Activated CD4-positive, CD25-positive, alpha-beta regulatory T cell (primary cell): ENCODE results near the gene RBBP8NL.

Source experiments
- DNase-seq, 4 experiments: peaks; one replicate each; lab custom pipeline; 2025; lab: John Stamatoyannopoulos, UW

RBBP8NL gene

DNA sequence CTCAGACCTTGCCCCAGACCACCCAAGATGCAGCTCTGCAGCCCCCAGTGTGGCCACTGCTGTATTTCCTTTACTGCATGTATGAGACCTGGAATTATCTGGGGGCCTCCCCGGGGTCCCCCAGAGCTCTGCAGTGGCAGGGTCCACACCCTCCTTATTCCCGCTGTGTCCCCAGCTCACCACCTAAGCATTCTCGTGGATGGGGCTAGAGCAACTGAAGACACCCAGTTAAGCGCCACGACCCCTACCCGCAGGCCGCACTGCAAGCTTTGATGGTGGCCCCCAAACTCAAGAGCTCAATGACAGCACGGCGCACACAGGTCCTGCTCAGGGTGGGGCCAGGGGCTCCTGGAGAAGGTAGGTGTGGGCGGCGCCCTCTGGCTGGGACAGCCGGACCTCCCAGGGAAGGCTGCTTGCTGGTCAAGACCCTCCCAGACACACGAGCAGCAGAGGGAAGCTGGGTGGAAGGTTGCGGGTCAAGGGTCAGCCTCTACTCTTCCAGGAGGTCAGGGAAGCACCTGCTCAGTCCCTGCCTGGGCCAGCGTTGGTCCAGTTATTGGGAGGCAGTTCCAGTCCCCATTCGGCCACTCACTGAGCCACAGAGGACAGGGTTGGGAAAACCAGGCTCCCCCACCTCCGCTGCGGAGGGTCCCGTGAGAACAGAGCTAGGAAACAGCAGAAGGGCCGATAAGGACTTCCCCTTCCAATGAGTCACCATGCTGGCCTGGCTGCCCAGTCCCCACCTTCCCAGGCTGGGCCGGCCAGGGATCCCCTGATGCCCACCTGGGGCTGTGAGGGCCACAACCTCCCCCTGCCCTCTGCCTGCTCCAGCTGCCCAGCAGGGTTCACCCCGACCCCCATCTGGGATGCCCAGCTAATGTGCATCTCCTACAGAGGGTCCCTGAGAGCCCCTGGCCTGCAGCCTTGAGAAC, 63.2 kb downstream of the RBBP8NL start:
- no peak for DNase-seq

DNA sequence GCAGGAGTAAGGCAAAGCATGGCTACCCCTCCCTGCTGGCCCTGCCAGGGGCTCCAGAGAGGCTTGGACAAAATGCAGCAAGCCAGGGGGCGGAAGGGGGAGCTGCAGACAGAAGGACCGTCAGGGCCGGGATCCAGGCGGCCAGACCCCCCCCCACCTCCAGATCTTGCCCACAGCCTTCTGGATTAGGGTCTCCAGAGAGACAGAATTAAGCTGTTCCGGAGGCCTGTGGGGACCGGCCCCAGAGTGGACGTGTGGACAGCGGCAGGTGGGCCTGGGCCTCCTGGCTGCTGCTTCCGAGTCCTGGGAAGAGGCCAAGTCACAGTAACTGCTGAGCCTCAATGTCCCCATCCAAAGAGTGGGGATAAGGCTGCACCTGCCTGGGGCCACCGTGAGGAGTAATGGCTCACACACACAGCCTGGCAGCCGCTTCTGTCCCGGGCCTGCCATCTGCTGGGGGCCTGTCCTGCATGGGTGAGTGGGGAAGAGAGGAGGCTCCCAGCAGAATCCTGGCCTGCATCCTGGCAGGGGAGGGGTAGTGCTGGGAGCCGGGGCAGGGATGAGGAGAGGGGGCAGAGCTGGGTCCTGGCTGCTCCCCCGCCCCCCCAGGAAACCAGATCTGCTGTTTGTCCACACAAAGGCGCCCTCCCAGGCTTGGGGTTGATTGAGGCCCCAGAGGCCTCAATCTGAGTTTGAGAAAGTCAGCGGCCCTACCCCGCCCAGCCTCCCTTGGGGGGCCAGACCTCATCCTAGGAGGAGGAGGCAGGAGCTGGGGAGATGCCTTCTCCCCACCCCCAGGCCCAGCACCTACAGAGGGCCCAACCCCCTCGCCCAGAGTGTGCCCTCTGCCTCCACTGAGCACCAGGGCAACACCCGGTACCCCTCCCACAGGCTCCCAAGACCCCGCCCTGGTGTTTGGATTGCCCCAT, 64.1 kb downstream of the RBBP8NL start:
- DNase-seq = no peak

DNA sequence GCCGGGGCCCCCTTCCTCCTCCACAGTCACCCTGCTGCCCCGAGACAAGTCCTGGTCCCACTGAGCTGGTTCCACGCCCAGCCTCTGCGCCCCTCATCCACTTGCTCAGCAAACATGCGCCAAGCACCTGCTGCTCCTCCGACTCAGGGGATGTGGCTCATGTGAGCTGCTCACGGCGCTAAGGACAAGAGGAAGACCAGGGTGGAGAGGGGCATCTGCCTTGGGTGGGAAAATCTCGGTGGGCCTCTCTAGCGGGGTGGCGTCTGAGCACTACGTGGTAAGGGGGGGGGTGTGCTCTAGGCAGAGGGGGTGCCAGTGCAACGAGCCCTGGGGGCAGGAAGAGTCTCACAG, 64.8 kb downstream of the RBBP8NL start:
- no peak for DNase-seq

DNA sequence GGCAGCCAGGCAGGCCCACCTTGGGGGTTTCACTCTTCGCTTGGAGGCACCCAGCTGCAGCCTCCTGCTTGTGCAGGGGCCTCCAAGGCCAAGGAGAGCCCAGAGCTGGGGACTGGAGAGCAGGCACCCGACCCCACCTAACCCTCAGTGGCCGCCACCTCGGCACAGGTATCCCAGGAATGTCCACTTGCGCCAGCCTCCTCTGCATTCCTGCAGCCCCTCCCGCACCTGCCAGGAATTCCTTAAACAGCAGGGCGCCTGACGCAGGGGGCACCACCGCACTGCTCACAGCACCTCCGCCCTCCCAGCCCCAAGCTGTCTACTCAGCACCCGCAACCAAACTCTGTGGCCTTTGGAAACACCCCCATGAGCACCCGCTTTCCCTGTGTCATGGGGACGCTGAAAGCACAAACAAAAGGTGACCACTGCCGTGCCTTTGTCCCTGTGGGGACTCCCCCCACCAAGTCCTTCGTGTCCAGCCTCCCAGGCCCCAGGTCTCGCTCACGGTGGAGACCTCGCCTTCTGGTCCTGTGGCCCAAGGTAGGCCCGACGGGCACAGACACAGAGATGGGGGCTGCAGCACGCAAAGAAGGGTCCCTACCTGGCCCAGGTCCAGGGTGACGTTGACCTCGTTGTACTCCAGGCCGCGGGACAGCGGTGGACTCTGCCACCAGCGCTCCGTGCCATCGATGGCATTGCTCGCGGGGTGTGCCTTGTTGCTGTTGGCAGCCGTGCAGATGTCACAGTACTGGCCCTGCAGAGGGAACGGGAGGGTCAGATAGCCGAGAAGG, 65.3 kb downstream of the RBBP8NL start:
- DNase-seq = no peak

DNA sequence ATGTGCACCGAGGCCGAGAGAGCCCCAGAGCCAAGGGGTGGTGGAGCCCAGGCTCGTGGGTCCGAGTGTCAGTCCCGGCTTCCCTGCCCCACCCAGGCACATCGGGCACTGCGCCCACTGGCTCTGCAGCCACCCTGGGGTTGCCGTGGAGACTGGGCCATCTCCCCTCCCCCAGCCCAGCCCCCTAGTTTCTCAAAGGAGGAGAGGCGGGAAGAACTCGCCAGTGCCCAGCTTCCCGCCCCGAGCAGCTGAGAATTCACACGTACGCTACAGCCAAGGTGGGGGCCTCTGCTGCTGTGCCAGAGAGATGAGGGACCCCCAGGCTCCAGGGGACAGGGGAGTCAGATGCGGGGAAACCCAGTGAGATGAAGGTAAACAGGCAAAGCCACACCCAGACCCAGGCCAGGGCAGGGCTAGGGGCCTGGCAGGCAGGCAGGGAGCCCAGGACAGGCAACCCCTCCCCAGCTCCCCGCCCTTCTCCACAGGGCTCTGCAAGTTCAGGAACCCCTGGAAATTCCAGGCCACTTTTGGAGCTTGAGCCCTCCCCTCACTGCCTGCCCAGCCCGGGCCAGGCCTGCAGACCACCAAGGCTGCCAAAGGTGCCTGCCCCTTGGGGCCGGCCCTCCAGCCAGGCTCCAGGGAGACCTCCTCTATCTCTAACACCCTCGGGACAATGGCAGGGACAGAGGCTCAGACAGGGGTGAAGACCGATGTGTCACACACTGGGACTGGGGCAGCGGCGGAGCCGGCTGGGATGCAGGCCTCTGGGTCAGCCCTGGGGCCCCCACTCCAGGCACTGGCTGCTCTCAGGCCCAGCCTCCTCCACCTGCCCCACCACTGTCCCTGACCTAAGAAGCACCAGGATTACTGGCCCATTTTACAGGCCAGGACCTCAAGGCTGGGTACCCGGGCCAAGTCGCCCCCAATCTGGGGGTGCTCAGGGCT, 66.2 kb downstream of the RBBP8NL start:
- DNase-seq = no peak
